GM18868 (cell line): ENCODE data around the gene CCDC12.
"Not testable (repeated sequence)": the region's sequence is repeated elsewhere in the genome, so short reads cannot be mapped to it uniquely, and the experiment has no call there.

Experiments used
- ATAC-seq: cut with Tn5 transposase; IDR thresholded peaks from one replicate; pipeline ENCODE4 v1.9.1; 2021; ENCODE audit warnings: mild to moderate bottlenecking, moderate library complexity; ENCODE audit not compliant: unreplicated experiment

Gene CCDC12

DNA sequence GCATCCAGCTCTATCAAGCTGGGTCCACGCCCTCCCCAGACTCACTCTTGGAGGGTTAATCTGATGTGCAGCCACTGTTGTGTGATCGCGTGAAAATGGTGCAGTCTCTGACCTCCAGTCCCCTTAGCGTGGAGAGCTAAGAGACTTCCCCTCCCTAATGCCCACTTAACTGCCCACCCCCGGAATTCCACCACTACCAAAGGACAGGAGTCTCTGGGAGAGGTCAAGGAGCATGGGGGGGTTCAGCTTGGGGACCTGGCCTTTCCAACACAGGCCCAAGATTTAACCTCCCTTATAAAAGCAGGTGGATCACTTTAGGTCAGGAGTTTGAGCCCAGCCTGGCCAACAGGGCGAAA, 48.8 kb downstream of the CCDC12 start:
- no peak for ATAC-seq

DNA sequence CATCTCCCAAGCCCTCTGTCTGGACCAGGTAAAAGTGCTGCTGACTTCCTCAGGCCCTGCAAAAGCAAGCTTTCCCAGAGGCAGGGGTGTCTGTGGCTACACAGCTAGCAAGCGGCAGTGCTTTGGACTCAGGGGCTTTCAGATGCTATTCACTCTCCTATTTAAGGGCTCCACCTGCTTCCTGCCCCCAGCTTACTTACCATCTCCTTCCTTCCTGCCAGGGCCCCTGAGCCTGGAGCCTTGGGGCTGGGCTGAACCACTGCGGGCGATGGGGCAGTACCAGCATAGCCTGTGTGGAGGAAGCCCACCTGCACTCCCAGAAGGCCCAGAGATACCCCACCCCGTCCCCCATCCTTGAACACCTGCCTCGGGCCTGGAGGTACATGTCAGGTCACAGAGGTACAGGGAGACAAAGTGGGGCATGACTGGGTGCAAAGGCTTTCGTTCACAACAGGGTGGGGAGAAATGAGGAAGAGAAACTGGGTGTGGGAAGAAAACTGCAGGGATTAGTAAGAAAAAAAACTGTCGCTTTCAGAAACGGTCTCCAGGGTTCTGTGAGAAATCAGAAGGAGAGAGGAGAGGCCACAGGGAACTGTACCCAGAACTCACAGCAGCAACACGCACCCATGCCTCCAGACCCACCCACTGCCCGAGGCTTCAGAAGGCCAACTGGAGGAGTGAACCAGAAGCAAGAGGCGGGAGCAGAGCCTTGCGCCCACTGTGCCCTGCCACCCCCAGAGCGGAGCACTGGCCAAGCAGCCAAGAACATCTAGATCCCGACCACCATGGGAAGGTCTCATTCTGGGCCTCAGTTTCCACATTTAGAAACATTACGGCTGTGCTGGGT, 49.5 kb downstream of the CCDC12 start:
- ATAC-seq, result peak; percentile 58

DNA sequence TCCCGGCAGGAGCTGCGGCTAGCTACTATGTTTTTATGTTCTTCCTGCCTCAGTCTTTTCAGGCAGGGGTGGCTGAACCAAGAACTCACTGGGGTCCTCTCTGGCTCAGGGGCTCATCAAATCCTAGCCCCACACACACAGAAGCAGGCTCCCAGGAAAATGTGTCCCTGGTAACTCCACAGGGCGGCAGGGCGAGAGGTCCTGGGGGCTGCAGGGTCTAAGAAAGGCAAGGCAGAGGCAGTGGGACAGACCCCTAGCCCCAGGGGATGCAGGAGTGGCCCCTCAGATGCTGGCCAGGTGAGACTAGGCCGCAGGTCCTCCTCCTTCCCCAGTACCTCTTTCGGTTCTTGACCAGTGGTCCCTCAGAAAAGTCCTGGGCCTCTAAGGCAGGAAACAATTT, 50.1 kb downstream of the CCDC12 start:
- no peak for ATAC-seq

DNA sequence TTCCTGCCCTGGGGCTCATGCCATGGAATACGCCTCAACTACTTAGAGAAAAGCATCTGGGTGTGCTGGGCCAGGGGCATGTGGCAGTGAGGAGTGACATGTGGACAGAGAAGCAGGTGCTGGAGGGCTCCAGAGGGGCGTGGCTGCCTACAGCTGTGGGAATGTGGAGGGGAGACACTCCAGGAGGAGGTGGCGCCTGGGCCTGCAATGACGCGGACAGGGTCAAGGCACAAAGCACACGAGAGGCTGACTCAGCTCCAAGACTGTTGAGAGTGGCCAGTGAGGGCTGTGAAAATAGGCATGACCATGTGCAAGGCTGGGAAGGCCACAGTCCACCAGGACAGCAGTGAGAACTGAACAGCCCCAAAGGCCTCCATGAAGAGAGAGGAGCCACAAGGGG, 50.5 kb downstream of the CCDC12 start:
- ATAC-seq, result no peak

DNA sequence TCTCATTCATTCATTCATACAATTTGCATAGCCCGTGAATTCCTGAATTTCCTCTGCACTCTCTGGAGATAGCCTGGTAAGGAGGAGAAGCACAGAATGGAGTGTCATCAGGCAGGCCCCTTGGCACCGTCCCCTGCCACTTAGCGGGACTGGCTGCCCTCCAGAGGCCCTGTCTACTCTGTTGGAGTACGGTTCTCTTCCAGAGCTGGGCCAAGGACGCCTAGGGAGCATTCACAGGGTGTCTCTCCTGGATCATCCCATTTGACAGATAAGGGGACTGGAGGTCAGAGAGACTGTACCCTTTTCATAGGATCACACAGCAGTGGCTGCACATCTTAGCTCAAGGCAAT, 51.0 kb downstream of the CCDC12 start:
- ATAC-seq, result no peak

DNA sequence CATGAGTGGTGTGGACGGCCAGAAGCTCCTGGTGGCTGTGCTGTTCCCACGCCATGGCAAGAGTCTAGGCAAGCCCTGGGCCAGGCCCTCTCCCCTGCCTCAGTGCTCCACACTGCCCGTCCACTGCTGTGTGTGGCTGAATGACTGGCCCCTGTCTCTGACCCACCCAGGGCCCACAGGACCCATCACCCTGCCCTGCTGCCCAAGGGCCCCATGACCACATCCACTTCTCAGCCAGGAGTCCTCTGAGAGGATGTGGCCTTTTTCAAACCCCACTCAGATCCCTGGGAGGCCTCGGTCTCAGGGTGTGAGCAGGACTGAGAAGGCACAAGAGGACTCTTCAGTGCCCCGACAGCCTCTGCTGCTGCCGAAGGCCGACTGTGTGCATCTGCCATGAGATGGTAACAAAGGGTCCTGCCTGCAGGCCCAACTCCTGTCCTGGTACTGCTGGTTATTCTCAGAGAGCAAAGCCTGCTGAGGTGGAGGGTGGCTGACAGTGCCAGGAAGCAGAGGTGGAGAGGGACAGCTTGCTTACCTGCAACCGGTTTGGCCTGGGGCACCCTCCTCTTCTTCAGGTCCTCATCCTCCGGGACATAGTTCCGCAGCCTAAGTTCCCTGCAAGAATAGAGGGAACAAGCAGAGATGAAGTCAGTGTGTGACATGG, 51.5 kb downstream of the CCDC12 start:
- no peak for ATAC-seq

DNA sequence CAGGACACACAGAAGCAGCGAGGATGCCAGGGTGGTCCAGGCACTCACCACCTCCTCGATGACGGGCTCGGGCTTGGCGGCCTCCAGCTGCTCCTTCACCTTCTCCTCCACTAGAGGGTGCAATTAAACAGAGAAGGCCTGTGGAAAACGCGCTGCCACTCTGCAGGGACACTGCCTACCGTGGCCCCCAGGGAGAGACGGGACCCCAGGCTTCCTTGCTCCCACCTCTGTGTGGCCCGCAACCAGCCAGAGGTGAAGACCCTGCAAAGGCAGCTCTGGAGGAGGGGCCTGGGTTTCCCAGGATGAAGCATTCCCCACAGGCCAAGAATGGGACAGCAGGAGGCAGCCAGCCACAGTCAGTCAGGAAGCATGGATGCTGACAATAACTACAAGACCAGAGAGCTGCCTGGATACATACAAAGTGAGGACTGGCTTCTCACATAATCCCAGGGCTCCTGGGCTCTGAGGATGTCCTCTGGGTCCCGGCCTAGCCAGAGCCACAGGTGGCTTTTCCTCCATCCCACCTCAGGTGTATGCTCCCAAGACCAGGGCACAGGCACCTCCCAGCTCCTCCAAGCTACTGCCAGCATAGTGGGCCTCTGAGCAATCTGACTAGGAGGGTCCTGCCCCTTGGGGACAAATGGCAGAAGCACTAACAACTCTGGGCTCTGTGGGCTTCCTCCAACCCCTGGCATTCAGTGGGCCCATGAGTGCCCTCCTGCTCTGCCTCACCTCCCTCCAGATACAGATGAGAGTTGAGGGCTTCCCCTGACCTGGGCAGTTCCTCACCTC, 52.8 kb downstream of the CCDC12 start:
- ATAC-seq, result no peak

DNA sequence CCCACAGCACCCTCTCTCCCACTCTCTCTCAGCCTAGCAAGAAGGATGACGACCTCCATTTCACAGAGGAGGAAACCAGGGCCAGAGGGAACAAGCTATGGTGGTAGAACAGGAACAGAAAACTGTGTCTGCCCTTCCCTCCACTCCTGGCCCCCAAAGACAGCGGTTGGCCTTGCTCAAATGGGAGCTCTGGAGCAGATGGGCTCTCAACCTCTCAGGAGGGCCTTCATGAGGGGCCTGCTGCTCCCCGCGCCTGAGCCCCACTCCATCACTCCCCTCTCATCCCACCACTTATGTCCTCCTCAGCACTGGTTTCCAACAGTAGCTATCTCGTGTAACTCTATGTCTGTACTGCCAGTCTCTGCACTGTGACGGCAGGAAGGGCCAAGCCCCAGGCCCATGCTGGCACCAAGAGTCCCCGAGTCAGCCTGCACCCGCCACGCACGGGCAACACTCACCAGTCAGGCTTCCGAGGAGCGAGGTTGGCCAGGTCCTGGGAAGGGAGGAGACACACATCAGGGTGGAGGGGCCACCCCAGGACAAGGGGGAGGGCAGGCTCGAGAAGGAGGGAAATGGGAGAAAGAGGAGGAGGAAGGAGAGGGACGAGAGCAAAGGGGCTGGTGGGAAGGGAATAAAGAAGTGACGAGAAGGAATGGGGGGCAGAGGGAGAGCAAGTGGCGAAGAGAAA, 53.5 kb downstream of the CCDC12 start:
- ATAC-seq, result no peak

DNA sequence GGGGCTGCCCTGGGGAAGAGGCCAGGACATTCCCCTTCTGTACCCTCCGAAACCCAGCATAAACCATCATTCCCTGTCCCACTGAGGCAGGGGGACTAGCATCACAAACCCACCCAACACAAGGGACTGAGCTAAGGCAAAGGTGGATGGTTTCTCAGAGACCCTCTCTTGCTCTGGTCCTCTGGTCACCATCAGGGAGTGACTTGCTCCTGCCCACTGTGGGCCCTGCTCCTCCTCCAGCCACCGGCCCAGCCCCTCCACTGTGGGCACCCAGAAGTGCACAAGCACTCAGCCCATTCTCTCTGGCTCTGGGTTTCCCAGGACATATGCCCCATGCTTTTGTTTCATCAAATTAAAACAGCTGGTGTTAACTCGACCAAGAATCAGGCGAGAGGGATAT, 54.1 kb downstream of the CCDC12 start:
- no peak for ATAC-seq

DNA sequence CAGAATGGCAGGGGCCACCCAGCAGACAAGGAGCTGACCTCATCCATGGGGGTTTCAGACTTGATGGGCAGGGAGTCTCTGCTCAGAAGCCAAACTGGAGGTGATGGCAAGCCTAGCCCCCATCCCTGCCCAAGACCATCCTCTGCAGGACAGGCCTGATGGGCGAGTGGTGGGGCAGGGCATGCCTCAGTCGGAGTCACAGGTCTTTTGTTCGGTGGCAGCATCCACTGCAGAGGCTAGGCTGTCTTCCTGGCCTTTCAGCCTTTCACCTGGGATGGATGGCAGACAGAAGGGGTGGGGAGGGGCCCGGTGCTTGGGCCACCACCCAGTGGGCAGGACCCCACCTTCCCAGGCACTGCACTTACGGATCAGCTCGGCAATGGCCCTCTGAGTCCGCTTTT, 54.7 kb downstream of the CCDC12 start:
- no peak for ATAC-seq

DNA sequence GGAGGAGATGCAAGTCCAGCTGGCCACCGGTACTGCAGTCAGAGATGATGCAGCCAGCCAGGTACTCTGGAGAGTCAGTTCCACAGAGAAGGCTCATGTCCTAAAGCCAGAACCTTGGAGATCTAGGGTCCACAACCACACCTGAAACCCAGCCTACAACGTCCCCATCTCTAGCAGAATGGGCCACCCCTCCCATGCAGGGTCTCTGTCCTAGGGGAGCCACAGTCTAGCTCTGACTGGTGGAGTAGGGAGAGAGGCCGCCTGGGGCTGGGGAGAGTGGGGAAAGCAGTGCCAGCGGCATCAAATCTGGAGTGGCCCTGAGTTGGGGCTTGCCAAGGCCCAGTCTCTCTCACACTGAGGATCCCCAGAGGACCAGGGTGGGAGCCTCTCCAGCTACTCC, 55.5 kb downstream of the CCDC12 start:
- no peak for ATAC-seq

DNA sequence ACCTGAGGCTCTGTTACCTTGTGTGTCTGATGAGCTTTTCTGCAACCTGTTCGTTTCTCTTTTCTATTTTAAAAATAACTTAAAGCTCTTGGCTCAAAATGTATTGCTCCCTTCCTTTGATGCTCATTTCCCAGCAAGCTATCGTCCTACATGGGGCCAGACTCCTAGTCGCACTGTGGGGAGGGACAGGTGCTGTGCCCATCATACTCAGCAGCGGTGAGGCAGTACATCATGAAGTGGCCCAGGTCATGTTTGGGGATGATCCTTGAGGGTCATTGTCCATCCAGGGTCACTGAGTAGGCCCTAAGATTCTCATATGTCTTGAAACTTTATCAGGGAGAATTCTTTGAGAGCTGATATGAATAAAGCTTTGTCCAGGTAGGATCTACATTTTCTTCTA, 57.9 kb downstream of the CCDC12 start:
- no peak for ATAC-seq

DNA sequence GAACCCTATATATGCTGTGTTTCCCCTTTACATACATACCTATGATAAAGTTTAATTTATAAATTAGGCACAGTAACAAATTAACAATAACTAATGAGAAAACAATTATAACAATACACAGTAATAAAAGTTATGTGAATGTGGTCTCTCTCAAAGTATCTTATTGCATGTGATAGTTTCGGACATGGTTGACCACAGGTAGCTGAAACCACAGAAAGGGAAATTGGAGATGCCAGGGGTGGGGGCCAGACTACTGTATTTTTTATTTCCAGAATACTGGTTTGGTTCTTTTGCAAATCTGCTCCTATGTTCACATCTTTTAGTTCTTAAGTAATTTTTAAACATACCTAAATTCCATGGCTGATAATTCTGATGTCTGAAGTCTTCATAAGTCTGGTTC, 58.3 kb downstream of the CCDC12 start:
- ATAC-seq, result no peak

DNA sequence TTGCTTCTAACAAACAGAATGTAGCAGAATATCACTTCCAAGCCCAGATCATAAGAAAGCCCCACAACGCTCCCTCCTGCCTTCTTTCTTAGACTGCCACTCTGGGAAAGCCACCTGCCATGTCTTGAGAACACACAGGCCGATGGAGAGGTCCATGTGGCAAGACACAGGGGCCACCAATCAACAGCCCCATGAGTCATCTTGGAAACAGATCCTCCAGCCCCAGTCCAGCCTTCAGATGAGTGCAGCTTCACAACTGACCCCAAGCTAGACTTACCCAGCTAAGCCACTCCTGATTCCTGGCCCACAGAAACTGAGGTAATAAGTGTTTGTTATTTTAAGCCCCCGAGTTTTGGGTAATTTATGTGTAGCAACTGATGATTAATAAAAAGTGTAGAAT, 59.3 kb downstream of the CCDC12 start:
- ATAC-seq, result no peak

DNA sequence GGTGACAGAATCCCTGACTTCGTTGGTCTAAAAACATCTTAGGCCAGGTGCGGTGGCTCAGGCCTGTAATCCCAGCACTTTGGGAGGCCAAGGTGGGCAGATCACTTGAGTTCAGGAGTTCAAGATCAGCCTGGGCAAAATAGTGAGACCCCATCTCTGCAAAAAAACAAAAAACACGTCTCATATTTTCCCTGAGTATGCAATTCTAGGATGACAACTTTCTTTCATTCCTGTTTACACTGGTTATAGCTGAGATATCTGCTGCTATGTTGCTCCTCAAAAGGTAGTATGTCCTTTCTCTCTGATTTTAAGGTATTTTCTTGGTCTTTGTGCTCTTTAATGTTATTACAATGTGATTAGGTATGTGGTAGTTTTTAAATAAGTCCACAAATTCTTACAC, 59.7 kb downstream of the CCDC12 start:
- no peak for ATAC-seq

DNA sequence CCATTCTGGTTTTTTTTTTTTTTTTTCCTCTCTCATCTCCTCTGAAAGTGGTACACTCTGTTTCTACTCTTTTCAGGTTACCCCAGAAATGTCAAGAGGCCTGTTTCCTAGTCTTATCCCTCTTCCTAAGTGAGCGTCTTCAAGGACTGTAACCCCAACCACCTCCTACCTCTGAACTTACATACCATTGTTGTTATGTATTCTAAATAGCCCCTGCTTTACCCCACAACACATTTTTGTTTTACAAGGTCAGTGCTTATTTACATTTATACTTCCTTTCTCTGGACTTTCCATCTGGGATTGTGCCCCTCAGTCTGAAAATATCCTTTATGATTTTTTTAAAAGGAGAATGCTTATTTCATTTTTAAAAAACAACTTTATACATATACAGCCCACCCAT, 60.3 kb downstream of the CCDC12 start:
- ATAC-seq, result no peak

DNA sequence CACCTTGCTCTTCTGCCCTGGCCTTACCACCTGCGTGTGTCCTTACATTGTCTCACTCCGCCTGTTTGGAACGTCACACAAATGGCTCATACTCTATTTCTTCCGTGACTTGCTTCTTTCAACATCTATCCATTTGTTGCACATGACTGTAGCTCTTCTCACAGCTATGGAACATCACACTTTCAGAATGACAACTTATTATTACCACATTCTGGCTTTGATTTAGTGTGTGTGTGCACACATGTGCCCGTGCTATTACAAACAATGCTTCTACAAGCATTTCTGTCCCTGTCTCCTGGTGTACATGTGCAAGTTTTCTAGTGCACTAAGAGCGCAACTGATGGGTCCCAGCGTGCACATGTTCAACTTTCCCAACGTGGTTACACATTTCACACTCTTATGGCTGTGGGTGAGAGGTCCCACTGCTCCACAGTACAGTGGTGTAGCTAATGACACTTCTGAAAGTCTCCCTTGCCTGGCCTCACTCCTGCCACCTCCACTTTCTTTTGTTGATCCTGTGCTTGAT, 61.2 kb downstream of the CCDC12 start:
- ATAC-seq, result no peak

DNA sequence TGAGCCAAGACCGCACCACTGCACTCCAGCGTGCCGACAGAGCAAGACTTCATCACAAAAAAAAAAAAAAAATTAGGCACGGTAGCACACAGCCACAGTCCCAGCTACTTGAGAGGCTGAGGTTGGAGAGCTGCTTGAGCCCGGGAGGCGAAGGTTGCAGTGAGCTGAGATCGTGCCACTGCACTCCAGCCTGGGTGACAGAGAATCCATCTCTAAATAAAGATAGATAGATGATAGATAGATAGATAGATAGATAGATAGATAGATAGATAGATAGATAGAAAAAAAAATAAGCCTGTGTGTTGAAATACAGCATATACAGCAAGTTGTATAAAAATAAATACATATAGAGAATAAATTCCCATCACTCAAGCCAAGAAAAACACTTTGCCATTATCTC, 61.7 kb downstream of the CCDC12 start:
- ATAC-seq, result no peak

DNA sequence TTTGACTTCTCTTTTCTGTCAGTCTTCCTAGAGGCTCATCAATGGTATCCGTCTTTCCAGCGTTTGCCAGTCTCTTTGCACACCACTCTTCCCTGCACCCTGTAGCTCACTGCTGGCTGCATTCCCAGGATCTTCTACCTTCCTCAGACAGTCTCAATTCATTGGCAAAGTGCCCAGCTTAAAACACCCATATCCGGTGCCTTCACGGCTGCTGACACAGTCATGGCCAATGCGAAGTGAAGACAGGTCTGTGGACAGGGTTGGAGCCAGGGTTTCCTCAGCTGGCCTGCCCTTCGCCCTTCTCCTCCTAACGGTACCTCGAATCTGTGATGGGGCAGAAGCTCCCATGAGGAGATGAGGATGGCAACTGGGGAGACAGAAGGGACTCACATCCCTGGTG, 62.9 kb downstream of the CCDC12 start:
- no peak for ATAC-seq

DNA sequence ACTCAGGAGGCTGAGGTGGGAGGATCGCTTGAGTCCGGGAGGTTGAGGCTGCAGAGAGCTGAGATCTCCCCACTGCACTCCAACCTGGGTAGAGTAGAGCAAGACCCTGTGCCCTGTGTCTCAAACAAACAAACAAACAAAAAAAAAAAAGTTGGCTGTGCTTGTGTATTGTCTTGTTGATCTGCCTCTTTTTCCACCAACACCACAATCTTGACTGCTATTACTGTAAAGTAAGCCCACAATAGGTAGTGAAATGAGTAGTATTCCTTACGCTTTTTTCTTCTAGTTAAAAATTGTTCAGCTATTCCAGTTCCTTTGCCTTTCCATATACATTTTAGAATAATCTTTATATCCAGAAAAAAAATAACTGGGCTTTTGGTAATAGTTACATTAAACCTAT, 63.6 kb downstream of the CCDC12 start:
- ATAC-seq, result no peak

DNA sequence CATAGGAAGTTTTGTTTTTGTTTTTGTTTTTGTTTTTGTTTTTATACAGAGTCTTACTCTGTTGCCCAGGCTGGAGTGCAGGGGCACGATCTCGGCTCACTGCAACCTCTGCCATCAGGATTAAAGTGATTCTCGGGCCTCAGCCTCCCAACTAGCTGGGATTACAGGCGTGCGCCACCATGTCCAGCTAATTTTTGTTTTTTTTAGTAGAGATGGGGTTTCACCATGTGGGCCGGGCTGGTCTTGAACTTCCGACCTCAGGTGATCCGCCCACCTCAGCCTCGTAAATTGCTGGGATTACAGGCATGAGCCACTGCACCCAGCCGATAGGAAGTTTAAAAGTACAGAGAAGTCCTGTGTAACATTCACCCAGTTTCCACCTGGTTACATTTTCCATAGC, 65.6 kb downstream of the CCDC12 start:
- ATAC-seq, result not testable (repeated sequence)
